ENCODE measurements around the gene EGR2.

- no peak for TF ChIP-seq SUZ12 (IDR thresholded peaks at IDR 0.05; ENCODE audit: extremely low read depth, insufficient read depth, insufficient read length)
- no peak for TF ChIP-seq ZNF274 (IDR thresholded peaks at IDR 0.05; ENCODE audit: low read depth, low read length)
Observed at GRCh38 chr10:62813453-62813852, 2.7 kb downstream of the EGR2 start.

All from NT2/D1 (cell line).